Testis (tissue), 3 donors: Measurements from ENCODE around the gene VPS52. TPM values are rescaled to one million over a fixed set of nuclear protein-coding genes. Genes with fewer than 3 reads are reported as not detected.

Source experiments
- DNase-seq: peaks from one replicate; pipeline ENCODE4 v3.0.0-alpha.2; 2019
- H3K27ac ChIP-seq, 2 donors: fragments of 200-600 bp; sonication (generic); one replicate each; pipeline ENCODE4 v1.5.1; 2019
- H3K27me3 ChIP-seq: fragments of 200-600 bp; sonication (generic); one replicate; pipeline ENCODE4 v1.5.1; 2019
- H3K36me3 ChIP-seq: fragments of 200-600 bp; sonication (generic); one replicate; pipeline ENCODE4 v1.5.1; 2017; ENCODE audit warnings: low read depth; ENCODE audit errors: missing control alignments
- H3K4me1 ChIP-seq: fragments of 200-600 bp; sonication (generic); one replicate; pipeline ENCODE4 v1.5.1; 2019
- H3K4me3 ChIP-seq, 2 donors: fragments of 200-600 bp; sonication (generic); one replicate each; pipeline ENCODE4 v1.5.1; 2017 to 2019
- H3K9me3 ChIP-seq: fragments of 200-600 bp; sonication (generic); one replicate; pipeline ENCODE4 v1.5.1; 2017
- CTCF ChIP-seq, 3 experiments: fragments of 450-650 bp in 2 of 3; fragments of 200-600 bp in 1 of 3; sonication (generic) in 1 of 3; IDR thresholded peaks; one replicate each; pipeline ENCODE4 v1.5.1; 2016 to 2019; ENCODE audit warnings: antibody characterized with exemption in 3 of 3, mild to moderate bottlenecking in 2 of 3, moderate library complexity in 1 of 3
- POLR2A ChIP-seq: fragments of 450-650 bp; IDR thresholded peaks from one replicate; pipeline ENCODE4 v1.6.1; 2017; ENCODE audit warnings: antibody characterized with exemption, mild to moderate bottlenecking, moderate library complexity
- WGBS, 2 donors: methylation state at CpG; one replicate each; pipeline ENCODE4 v1.1.5; 2018; 5-methylcytosine and 5-hydroxymethylcytosine counted together
- intact Hi-C: fragments of 100-400 bp; cut with DNase I; formaldehyde crosslinking; loops from one replicate; pipeline ENCODE4 v1.15.1; 2023; ENCODE audit warnings: low total_unique reads
- polyA plus RNA-seq: library from polyadenylated mRNA; stranded (reverse); fragments of 350-450 nt; fragmentation: Illumina TruSeq; extraction: RNeasy Lipid Tissue Mini Kit (QIAGEN cat#74804); gene quantifications from one replicate; pipeline ENCODE4 v1.2.3, GENCODE V29; 2014; ENCODE audit warnings: low read depth, low replicate concordance; ENCODE audit not compliant: insufficient read depth
- total RNA-seq, 2 donors: library from RNA; depleted of rRNA; stranded (reverse); fragments of >200 nt; gene quantifications; one replicate each; pipeline ENCODE4 v1.2.3, GENCODE V29; 2016

The VPS52 gene
- total and polyA plus RNA-seq, 3 donors from 2014 or later = 71.0 to 87.1 (median 85.0) TPM

- DNase-seq = no peak
- intact Hi-C loops = loop anchor here (10.0 kb wide), 1 partner anchor 109 kb away; the partner anchor contains the start of genes TAPBP and ZBTB22
- no peak for TF ChIP-seq POLR2A
- no peak for TF ChIP-seq CTCF (IDR thresholded peaks at IDR 0.05)
- H3K4me3 ChIP-seq = peak overlapping the region; percentile 58 to 79
- no peaks in the 10 kb centered on the region for H3K9me3 ChIP-seq
- H3K27me3 ChIP-seq = no peaks in the 10 kb centered on the region
- H3K27ac ChIP-seq = peak overlapping the region; percentile 66 to 68
- 52 to 58% methylated on average over 17 of the region's 17 CpGs for WGBS, 2 donors
- peaks cover 39% of the 10 kb centered on the region for H3K4me1 ChIP-seq
- no peaks in the 10 kb centered on the region for H3K36me3 ChIP-seq
Measured at GRCh38 chr6:33205191-33206026, 66.3 kb downstream of the VPS52 start.

GRCh38 chr6:33204415-33205190 is 67.1 kb downstream of the VPS52 start, which contains the start of gene HSD17B8:
TSS of gene HSD17B8 (plus strand) at chr6:33204655. CDS start at chr6:33204669, 14 bp downstream.
- peaks cover 39% of the 10 kb centered on the region for H3K4me1 ChIP-seq
- H3K27me3 ChIP-seq = no peaks in the 10 kb centered on the region
- no peaks in the 10 kb centered on the region for H3K9me3 ChIP-seq
- H3K36me3 ChIP-seq = no peaks in the 10 kb centered on the region
- H3K27ac ChIP-seq = peak within 1 kb of the TSS; percentile 66 to 68
- H3K4me3 ChIP-seq = peak within 1 kb of the TSS; percentile 58 to 79
- TF ChIP-seq POLR2A = no peak
- TF ChIP-seq CTCF (IDR thresholded peaks at IDR 0.05) = no peak
- peak; percentile 98 for DNase-seq
- intact Hi-C loops = loop anchor here (10.0 kb wide), 1 partner anchor 110 kb away; the partner anchor contains the start of genes TAPBP and ZBTB22
- WGBS, 2 donors = 1 to 2% methylated on average over 7 to 44 of the region's 48 CpGs

- DNase-seq = no peak
- TF ChIP-seq POLR2A (no peak), CTCF (IDR thresholded peaks at IDR 0.05) (no peak)
- 8 to 9% methylated on average over 4 of the region's 4 CpGs for WGBS, 2 donors
- H3K27me3 ChIP-seq = no peaks in the 10 kb centered on the region
- no peaks in the 10 kb centered on the region for H3K36me3 ChIP-seq
- intact Hi-C loops = loop anchor here (10.0 kb wide), 1 partner anchor 111 kb away; the partner anchor contains the start of genes TAPBP and ZBTB22
- H3K4me1 ChIP-seq = peaks cover 44% of the 10 kb centered on the region
- H3K27ac ChIP-seq = no peak overlapping the region
- no peaks in the 10 kb centered on the region for H3K9me3 ChIP-seq
- peak overlapping the region in 1 of 2 donors; percentile 79 for H3K4me3 ChIP-seq
Measured at GRCh38 chr6:33204165-33204414, 67.6 kb downstream of the VPS52 start.

- peaks cover 45% of the 10 kb centered on the region for H3K4me1 ChIP-seq
Measured at GRCh38 chr6:33203443-33204164, 68.1 kb downstream of the VPS52 start.

More at GRCh38 chr6:33203443-33204164, 68.1 kb downstream of the VPS52 start:
- H3K27ac ChIP-seq = no peak overlapping the region
- H3K9me3 ChIP-seq = no peaks in the 10 kb centered on the region
- H3K4me3 ChIP-seq = no peak overlapping the region
- H3K27me3 ChIP-seq = no peaks in the 10 kb centered on the region
- no peaks in the 10 kb centered on the region for H3K36me3 ChIP-seq
- no peak for DNase-seq
- 80 to 90% methylated on average over 7 of the region's 7 CpGs for WGBS, 2 donors
- TF ChIP-seq POLR2A = no peak
- TF ChIP-seq CTCF (IDR thresholded peaks at IDR 0.05) = no peak
- intact Hi-C loops = loop anchor here (10.0 kb wide), 1 partner anchor 111 kb away; the partner anchor contains the start of genes TAPBP and ZBTB22
